ENCODE data around the gene SHROOM2.
A peak's percentile ranks its signal among the peaks of the same experiment; 100 is the strongest.

Gene SHROOM2

GRCh38 chrX:9884031-9884779 lies 98.0 kb downstream of the SHROOM2 start:
- TF ChIP-seq CTCF (IDR thresholded peaks at IDR 0.05; ENCODE audit: extremely low read depth, insufficient read depth, missing control alignments), result no peak

GRCh38 chrX:9885150-9885549 lies 98.9 kb downstream of the SHROOM2 start:
- in situ Hi-C loops (cut with MboI; ENCODE audit: low pct_unique_long_range_greater_than_20kb, low sequenced_read_pairs, unreplicated experiment), result no loop called here
- peak; percentile 78 for DNase-seq (ENCODE audit: low spot score)
- TF ChIP-seq CTCF (IDR thresholded peaks at IDR 0.05; ENCODE audit: extremely low read depth, insufficient read depth, missing control alignments), result peak; percentile 81

More at GRCh38 chrX:9884031-9884779, 98.0 kb downstream of the SHROOM2 start:
- in situ Hi-C loops (cut with MboI; ENCODE audit: low pct_unique_long_range_greater_than_20kb, low sequenced_read_pairs, unreplicated experiment), result no loop called here
- no peak for DNase-seq (ENCODE audit: low spot score)

- no peak for TF ChIP-seq CTCF (IDR thresholded peaks at IDR 0.05; ENCODE audit: extremely low read depth, insufficient read depth, missing control alignments)
- in situ Hi-C loops (cut with MboI; ENCODE audit: low pct_unique_long_range_greater_than_20kb, low sequenced_read_pairs, unreplicated experiment), result no loop called here
- DNase-seq (ENCODE audit: low spot score), result no peak
Observed at GRCh38 chrX:9887659-9888297, 101.5 kb downstream of the SHROOM2 start.

- no peak for TF ChIP-seq CTCF (IDR thresholded peaks at IDR 0.05; ENCODE audit: extremely low read depth, insufficient read depth, missing control alignments)
- in situ Hi-C loops (cut with MboI; ENCODE audit: low pct_unique_long_range_greater_than_20kb, low sequenced_read_pairs, unreplicated experiment), result no loop called here
- DNase-seq (ENCODE audit: low spot score), result no peak
Observed at GRCh38 chrX:9888953-9889470, 102.8 kb downstream of the SHROOM2 start.

- in situ Hi-C loops (cut with MboI; ENCODE audit: low pct_unique_long_range_greater_than_20kb, low sequenced_read_pairs, unreplicated experiment), result no loop called here
- no peak for DNase-seq (ENCODE audit: low spot score)
- no peak for TF ChIP-seq CTCF (IDR thresholded peaks at IDR 0.05; ENCODE audit: extremely low read depth, insufficient read depth, missing control alignments)
Observed at GRCh38 chrX:9890681-9891091, 104.5 kb downstream of the SHROOM2 start.

GRCh38 chrX:9895225-9895912 lies 109.1 kb downstream of the SHROOM2 start:
- in situ Hi-C loops (cut with MboI; ENCODE audit: low pct_unique_long_range_greater_than_20kb, low sequenced_read_pairs, unreplicated experiment), result no loop called here
- DNase-seq (ENCODE audit: low spot score), result no peak
- no peak for TF ChIP-seq CTCF (IDR thresholded peaks at IDR 0.05; ENCODE audit: extremely low read depth, insufficient read depth, missing control alignments)
